Omental fat pad (tissue), 4 donors: Measurements from ENCODE around the gene GNB4. TPM values are rescaled to one million over a fixed set of nuclear protein-coding genes. Genes with fewer than 3 reads are reported as not detected.

ENCODE experiments used
- ATAC-seq: fragments of 150-250 bp; one replicate; pipeline ENCODE4 v1.9.1; 2016; ENCODE audit warnings: mild to moderate bottlenecking, moderate library complexity; ENCODE audit not compliant: low FRiP score
- DNase-seq: peaks from one replicate; pipeline ENCODE4 v3.0.0-alpha.2; 2019; ENCODE audit warnings: low spot score
- total RNA-seq, 4 donors: library from RNA; depleted of rRNA; stranded (reverse); fragments of >200 nt; gene quantifications; one replicate each; pipeline ENCODE4 v1.1.0, GENCODE V29; 2016
- TF ChIP-seq, protein P1 (sequence below), 3 donors: fragments of 450-650 bp; IDR thresholded peaks; one replicate each; pipeline ENCODE4 v1.5.1; 2016 to 2017; ENCODE audit warnings: antibody characterized with exemption in 3 of 3, mild to moderate bottlenecking in 3 of 3, moderate library complexity in 2 of 3

GNB4 gene
- total RNA-seq, 4 donors from 2014 or later = 16.9 to 42.9 (median 35.1) TPM

DNA sequence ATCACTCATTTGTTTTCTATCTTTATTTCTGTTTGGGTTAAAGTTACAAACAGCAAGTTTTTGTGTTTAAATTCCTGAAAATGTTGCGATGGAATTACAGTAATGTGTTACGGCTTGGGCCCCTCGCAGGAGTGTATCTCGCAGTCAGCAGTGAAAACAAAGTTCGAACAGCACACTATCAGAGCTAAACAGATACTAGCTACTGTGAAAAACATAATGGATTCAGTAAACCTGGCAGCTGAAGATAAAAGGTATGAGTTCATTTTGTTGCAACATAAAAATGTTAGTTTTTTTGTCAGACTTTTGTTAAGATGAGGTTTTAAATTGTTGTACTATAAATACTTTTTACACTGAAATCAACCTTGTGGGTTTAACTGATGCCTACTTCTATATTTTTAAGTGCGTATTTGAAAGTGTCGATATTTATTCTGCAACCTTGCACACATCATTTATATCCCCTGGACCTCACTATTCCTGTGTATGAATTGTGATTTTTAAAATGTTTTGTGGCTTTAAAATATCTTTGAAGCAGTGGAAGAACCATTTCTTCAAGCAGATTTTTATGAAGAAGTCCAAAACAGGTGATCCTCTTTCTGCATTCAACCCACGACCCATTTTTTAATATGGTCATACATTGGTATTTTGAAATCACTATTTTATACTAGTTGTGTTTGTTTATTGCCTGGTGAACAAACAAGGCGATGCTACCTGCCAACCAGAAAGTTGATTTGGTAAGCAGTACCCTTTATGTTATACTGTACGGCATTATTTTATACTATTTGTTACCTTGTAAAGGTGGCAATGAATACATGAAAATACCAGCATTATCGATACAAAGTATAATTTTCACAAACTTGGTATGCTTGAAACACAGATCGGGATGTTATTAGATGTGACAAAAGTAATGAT, 75.9 kb downstream of the GNB4 start:
- TF ChIP-seq, protein P1, sequence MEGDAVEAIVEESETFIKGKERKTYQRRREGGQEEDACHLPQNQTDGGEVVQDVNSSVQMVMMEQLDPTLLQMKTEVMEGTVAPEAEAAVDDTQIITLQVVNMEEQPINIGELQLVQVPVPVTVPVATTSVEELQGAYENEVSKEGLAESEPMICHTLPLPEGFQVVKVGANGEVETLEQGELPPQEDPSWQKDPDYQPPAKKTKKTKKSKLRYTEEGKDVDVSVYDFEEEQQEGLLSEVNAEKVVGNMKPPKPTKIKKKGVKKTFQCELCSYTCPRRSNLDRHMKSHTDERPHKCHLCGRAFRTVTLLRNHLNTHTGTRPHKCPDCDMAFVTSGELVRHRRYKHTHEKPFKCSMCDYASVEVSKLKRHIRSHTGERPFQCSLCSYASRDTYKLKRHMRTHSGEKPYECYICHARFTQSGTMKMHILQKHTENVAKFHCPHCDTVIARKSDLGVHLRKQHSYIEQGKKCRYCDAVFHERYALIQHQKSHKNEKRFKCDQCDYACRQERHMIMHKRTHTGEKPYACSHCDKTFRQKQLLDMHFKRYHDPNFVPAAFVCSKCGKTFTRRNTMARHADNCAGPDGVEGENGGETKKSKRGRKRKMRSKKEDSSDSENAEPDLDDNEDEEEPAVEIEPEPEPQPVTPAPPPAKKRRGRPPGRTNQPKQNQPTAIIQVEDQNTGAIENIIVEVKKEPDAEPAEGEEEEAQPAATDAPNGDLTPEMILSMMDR (IDR thresholded peaks at IDR 0.05) = no peak
- DNase-seq = no peak
- no peak for ATAC-seq

DNA sequence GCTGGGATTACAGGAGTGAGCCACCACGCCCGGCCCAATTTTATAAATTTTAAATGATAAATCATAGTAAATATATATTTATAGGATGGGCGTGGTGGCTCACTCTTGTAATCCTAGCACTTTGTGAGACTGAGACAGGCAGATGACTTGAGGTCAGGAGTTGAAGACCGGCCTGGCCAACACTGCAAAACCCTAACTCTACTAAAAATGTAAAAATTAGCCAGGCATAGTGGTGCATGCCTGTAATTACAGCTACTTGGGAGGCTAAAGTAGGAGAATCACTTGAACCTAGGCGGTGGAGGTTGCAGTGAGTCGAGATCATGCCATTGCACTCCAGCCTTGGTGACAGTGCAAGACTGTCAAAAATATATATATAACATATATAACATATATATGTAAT, 77.3 kb downstream of the GNB4 start:
- TF ChIP-seq, protein P1 (IDR thresholded peaks at IDR 0.05) = no peak
- DNase-seq (no peak), ATAC-seq (no peak)

DNA sequence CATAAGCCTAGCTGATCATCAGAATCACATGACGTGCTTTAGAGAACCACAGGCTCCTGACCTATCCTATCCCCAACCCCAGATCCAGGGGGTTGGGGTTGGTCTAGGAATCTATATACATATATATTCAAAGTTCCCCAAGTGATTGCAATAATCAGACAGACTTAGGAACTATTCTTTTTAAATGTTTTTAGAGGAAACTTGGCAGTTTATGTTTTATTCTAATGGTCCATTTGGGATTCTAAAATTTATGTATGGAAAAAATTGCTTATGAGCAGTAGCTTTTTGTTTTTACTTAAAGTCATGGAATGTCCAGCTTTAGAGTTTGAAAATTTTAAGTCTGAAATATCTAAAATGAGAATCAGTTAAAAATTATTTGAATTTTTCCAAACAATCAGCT, 81.6 kb downstream of the GNB4 start:
- ATAC-seq = no peak
- TF ChIP-seq, protein P1 (IDR thresholded peaks at IDR 0.05) = no peak
- no peak for DNase-seq

DNA sequence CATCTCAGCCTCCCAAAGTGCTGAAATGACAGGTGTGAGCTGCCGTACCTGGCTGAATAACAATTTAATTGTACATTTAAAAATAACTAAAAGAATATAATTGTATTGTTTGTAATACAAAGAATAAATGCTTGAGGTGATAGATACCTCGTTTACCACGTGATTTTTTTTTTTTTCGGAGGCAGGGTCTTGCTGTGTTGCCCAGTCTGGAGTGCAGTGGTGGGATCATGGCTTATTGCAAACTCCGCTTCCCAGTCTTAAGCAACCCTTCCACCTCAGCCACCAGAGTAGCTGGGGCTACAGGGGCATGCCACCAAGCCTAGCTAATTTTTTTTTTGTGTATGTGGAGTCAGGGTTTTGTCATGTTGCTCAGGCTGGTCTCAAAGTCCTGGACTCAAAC, 87.9 kb downstream of the GNB4 start:
- DNase-seq (no peak), ATAC-seq (no peak)
- TF ChIP-seq, protein P1 (IDR thresholded peaks at IDR 0.05) = no peak

DNA sequence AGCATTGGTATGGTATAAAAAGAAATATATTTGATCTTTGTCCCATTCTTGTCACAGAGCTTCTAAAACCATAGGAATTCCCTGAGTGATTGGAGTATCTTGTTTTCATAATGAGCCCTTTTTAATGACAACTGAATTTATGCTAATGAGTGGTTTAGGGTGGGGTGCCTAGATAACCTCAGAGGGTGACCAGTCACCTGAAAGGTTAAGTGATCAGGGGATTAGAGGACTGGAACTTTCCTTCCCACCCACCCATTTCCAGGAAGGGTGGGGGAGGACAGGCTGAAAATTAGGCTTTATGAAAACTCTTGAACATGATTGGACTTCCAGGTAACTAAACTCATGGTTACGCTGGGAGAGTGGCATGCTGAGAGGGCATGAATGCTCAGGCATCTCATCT, 95.3 kb downstream of the GNB4 start:
- TF ChIP-seq, protein P1 (IDR thresholded peaks at IDR 0.05) = no peak
- no peak for DNase-seq
- no peak for ATAC-seq

DNA sequence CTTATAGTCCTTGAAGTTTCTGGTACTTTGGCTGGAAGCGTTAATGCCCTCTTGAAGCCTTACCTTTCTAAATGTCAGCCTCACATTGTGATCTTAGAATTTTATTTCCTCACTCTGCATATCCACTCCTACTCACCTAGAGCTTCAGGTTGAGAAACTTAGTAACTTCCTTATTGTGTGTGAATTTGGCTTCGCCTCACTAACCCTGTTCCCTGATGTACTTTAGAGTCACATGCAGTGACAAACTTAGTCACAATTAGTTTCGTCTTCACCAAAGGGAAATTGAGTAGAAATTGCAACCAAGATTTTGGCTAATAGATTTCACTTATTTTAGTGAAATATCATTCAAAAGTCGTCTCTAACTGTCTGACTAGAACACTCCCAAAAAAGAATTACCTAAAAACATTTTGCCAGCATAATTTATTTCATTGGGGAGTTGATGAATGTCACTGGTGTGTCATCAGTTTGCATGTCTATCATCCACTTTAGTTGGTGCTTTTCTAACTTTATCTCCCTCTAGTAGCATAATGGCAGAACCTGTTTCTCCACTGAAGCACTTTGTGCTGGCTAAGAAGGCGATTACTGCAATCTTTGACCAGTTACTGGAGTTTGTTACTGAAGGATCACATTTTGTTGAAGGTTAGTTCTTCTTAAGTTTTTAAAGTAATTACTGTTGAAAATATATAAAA, 102.8 kb downstream of the GNB4 start:
- TF ChIP-seq, protein P1 (IDR thresholded peaks at IDR 0.05) = no peak
- DNase-seq = no peak

More for the DNA sequence above, 102.8 kb downstream of the GNB4 start:
- no peak for ATAC-seq
